IMR-90 (cell line): Measurements from ENCODE around the gene NWD2. TPM values are rescaled to one million over a fixed set of nuclear protein-coding genes. Genes with fewer than 3 reads are reported as not detected.

Experiments used
- ATAC-seq: fragments of 200-7000 bp; cut with Tn5 transposase; 2 replicates; pipeline ENCODE4 v1.9.1; 2020; ENCODE audit warnings: low read depth, mild to moderate bottlenecking, moderate library complexity
- BruUV-seq: library from RNA; stranded (reverse); fragments of 400-500 nt; replicated peaks from 2 replicates; lab custom pipeline; 2021; lab: Mats Ljungman, UMichigan
- CTCF ChIA-PET: fragments of 300-600 bp; formaldehyde crosslinking; extraction: SDS; loops from one replicate; lab custom pipeline; 2021; ENCODE audit warnings: antibody characterized with exemption; lab: Yijun Ruan, JAX
- POLR2A ChIA-PET: fragments of 300-600 bp; sonication (Branson Sonifier 250); formaldehyde crosslinking; loops from one replicate; lab custom pipeline; 2022; ENCODE audit warnings: antibody characterized with exemption; ENCODE audit not compliant: unreplicated experiment; lab: Charles Lee
- DNase-seq: peaks from one replicate; pipeline ENCODE4 v3.0.0; 2013
- H2AFZ ChIP-seq: replicated peaks from 2 replicates; pipeline ENCODE3; 2013; ENCODE audit warnings: low read length, mild to moderate bottlenecking; ENCODE audit not compliant: poor library complexity
- H2AK5ac ChIP-seq: 2 replicates; pipeline ENCODE4 v1.6.1; 2013; ENCODE audit warnings: low read depth, low read length, inconsistent platforms
- H2AK9ac ChIP-seq: replicated peaks from 2 replicates; pipeline ENCODE3; 2013; ENCODE audit warnings: mild to moderate bottlenecking, low read depth, low read length, moderate library complexity; ENCODE audit not compliant: poor library complexity
- H2BK120ac ChIP-seq: 2 replicates; pipeline ENCODE4 v1.6.1; 2013; ENCODE audit warnings: low read depth, low read length, inconsistent platforms
- H2BK15ac ChIP-seq: 3 replicates; pipeline ENCODE4 v1.6.1; 2013; ENCODE audit warnings: low read depth, low read length, inconsistent platforms
- H2BK20ac ChIP-seq: 2 replicates; pipeline ENCODE4 v1.6.1; 2013; ENCODE audit warnings: low read depth, mild to moderate bottlenecking, inconsistent platforms, low read length, moderate library complexity
- H2BK5ac ChIP-seq: 2 replicates; pipeline ENCODE4 v1.6.1; 2013; ENCODE audit warnings: mild to moderate bottlenecking, low read depth, low read length, inconsistent platforms; ENCODE audit not compliant: poor library complexity, severe bottlenecking
- H3K14ac ChIP-seq: replicated peaks from 2 replicates; pipeline ENCODE4 v1.6.1; 2013; ENCODE audit warnings: low read depth, low read length, inconsistent platforms
- H3K18ac ChIP-seq: 2 replicates; pipeline ENCODE4 v1.6.1; 2013; ENCODE audit warnings: low read depth, low read length, control low read depth
- H3K23ac ChIP-seq: 2 replicates; pipeline ENCODE4 v1.6.1; 2013; ENCODE audit warnings: low read depth, low read length, inconsistent platforms
- H3K27ac ChIP-seq: 2 replicates; pipeline ENCODE4 v1.5.1; 2013; ENCODE audit warnings: mild to moderate bottlenecking, control low read depth, low read length; ENCODE audit not compliant: insufficient read depth
- H3K27me3 ChIP-seq: 2 replicates; pipeline ENCODE4 v1.6.1; 2013; ENCODE audit warnings: low read length; ENCODE audit not compliant: control insufficient read depth, insufficient read depth
- H3K36me3 ChIP-seq: 2 replicates; pipeline ENCODE4 v1.6.1; 2013; ENCODE audit warnings: low read length, mixed read lengths; ENCODE audit not compliant: control insufficient read depth, insufficient read depth
- H3K4ac ChIP-seq: 2 replicates; pipeline ENCODE4 v1.6.1; 2013; ENCODE audit warnings: low read depth, low read length, inconsistent platforms
- H3K4me1 ChIP-seq: 2 replicates; pipeline ENCODE4 v1.6.1; 2013; ENCODE audit warnings: low read length, mixed read lengths; ENCODE audit not compliant: control insufficient read depth, insufficient read depth
- H3K4me2 ChIP-seq: 2 replicates; pipeline ENCODE4 v1.6.1; 2013; ENCODE audit warnings: low read depth, mild to moderate bottlenecking, control low read depth, low read length, moderate library complexity
- H3K4me3 ChIP-seq: 2 replicates; pipeline ENCODE4 v1.5.1; 2013; ENCODE audit warnings: low read depth, mild to moderate bottlenecking, control low read depth, low read length, moderate library complexity; ENCODE audit not compliant: insufficient read depth
- H3K56ac ChIP-seq: 2 replicates; pipeline ENCODE4 v1.6.1; 2013; ENCODE audit warnings: low read length, inconsistent platforms; ENCODE audit not compliant: insufficient read depth; ENCODE audit errors: extremely low read depth
- H3K79me1 ChIP-seq, 2 experiments: 2 replicates each; pipeline ENCODE4 v1.6.1; 2013; ENCODE audit warnings: low read length in 2 of 2, inconsistent platforms in 1 of 2, low read depth in 1 of 2
- H3K9ac ChIP-seq: 2 replicates; pipeline ENCODE4 v1.6.1; 2013; ENCODE audit warnings: low read depth, low read length, control low read depth
- H3K9me1 ChIP-seq: 2 replicates; pipeline ENCODE4 v1.6.1; 2013; ENCODE audit warnings: low read length, inconsistent platforms; ENCODE audit not compliant: insufficient read depth
- H3K9me3 ChIP-seq: 2 replicates; pipeline ENCODE4 v1.6.1; 2013; ENCODE audit warnings: low read length; ENCODE audit not compliant: control insufficient read depth, insufficient read depth
- H4K20me1 ChIP-seq: 2 replicates; pipeline ENCODE4 v1.6.1; 2013; ENCODE audit warnings: low read length, inconsistent platforms; ENCODE audit not compliant: insufficient read depth
- H4K5ac ChIP-seq: 2 replicates; pipeline ENCODE4 v1.6.1; 2013; ENCODE audit warnings: mild to moderate bottlenecking, low read depth, low read length, control low read depth
- H4K8ac ChIP-seq, 2 experiments: 2 replicates each; pipeline ENCODE4 v1.6.1; 2013; ENCODE audit warnings: low read depth in 2 of 2, low read length in 2 of 2, control low read depth in 1 of 2, inconsistent platforms in 1 of 2
- H4K91ac ChIP-seq: 2 replicates; pipeline ENCODE4 v1.6.1; 2013; ENCODE audit warnings: low read depth, low read length, inconsistent platforms; ENCODE audit not compliant: insufficient read depth
- BHLHE40 ChIP-seq: fragments of 150-350 bp; IDR thresholded peaks from 2 replicates; pipeline ENCODE4 v1.6.1; 2016; ENCODE audit warnings: mild to moderate bottlenecking, low read depth, low read length
- CEBPB ChIP-seq: IDR thresholded peaks from 2 replicates; pipeline ENCODE4 v1.6.1; 2012; ENCODE audit warnings: low read depth, low read length, improper control_type of control experiment
- CHD1 ChIP-seq: IDR thresholded peaks from 2 replicates; pipeline ENCODE4 v1.6.1; 2012; ENCODE audit warnings: low read depth, low read length, improper control_type of control experiment
- FOS ChIP-seq: fragments of 150-350 bp; IDR thresholded peaks from 2 replicates; pipeline ENCODE4 v1.6.1; 2016; ENCODE audit warnings: low read depth, low read length
- MAFK ChIP-seq: IDR thresholded peaks from 2 replicates; pipeline ENCODE4 v1.6.1; 2012; ENCODE audit warnings: low read depth, low read length, improper control_type of control experiment
- MAZ ChIP-seq: IDR thresholded peaks from 2 replicates; pipeline ENCODE4 v1.6.1; 2012; ENCODE audit warnings: low read depth, mild to moderate bottlenecking, low read length, improper control_type of control experiment, moderate library complexity, borderline replicate concordance
- MXI1 ChIP-seq: IDR thresholded peaks from 2 replicates; pipeline ENCODE4 v1.6.1; 2012; ENCODE audit warnings: low read depth, mild to moderate bottlenecking, low read length, moderate library complexity, borderline replicate concordance
- NFE2L2 ChIP-seq: fragments of 150-350 bp; IDR thresholded peaks from 2 replicates; pipeline ENCODE4 v1.6.1; 2016; ENCODE audit warnings: low read depth, mild to moderate bottlenecking, low read length
- POLR2A ChIP-seq: IDR thresholded peaks from 2 replicates; pipeline ENCODE4 v1.6.1; 2012; ENCODE audit warnings: mild to moderate bottlenecking, low read depth, low read length
- RAD21 ChIP-seq: IDR thresholded peaks from 2 replicates; pipeline ENCODE4 v1.6.1; 2012; ENCODE audit warnings: low read length, improper control_type of control experiment
- RCOR1 ChIP-seq: IDR thresholded peaks from 2 replicates; pipeline ENCODE4 v1.6.1; 2012; ENCODE audit warnings: mild to moderate bottlenecking, low read length, improper control_type of control experiment; ENCODE audit not compliant: insufficient replicate concordance
- RFX5 ChIP-seq: IDR thresholded peaks from 2 replicates; pipeline ENCODE4 v1.8.0; 2012; ENCODE audit warnings: low read depth, mild to moderate bottlenecking, low read length, moderate library complexity
- SMC3 ChIP-seq: fragments of 150-350 bp; IDR thresholded peaks from 2 replicates; pipeline ENCODE4 v1.6.1; 2016; ENCODE audit warnings: low read depth, mild to moderate bottlenecking, antibody characterized with exemption, low read length, moderate library complexity
- WGBS, 2 experiments: methylation state at CpG; one replicate each; pipeline versions ENCODE4 v1.1.5 to v1.1.7; 2013; ENCODE audit warnings: missing lambda C conversion rate in 2 of 2; ENCODE audit not compliant: insufficient read length in 1 of 2; ENCODE audit errors: extremely low coverage in 2 of 2; 5-methylcytosine and 5-hydroxymethylcytosine counted together
- dilution Hi-C: fragments of 300-500 bp; cut with HindIII; formaldehyde crosslinking; loops from one replicate; pipeline ENCODE4 v1.14.3; 2018; ENCODE audit warnings: low sequenced_read_pairs; ENCODE audit not compliant: unreplicated experiment
- in situ Hi-C: fragments of 300-500 bp; cut with MboI; formaldehyde crosslinking; loops from 3 replicates; pipeline ENCODE4 v1.14.3; 2019; ENCODE audit warnings: low sequenced_read_pairs, inconsistent platforms, mixed read lengths
- intact Hi-C: fragments of 100-400 bp; cut with micrococcal nuclease; formaldehyde crosslinking; loops from 2 replicates; pipeline ENCODE4 v1.10.0; 2022
- polyA plus RNA-seq, 3 experiments: library from polyadenylated mRNA; depleted of rRNA; stranded (reverse); fragments of >200 nt; gene quantifications; 2 replicates each; pipeline ENCODE4 v1.2.3, GENCODE V29; 2012; ENCODE audit warnings: low replicate concordance in 1 of 3
- total RNA-seq: library from RNA; depleted of rRNA; stranded (reverse); fragments of >200 nt; gene quantifications from 2 replicates; pipeline ENCODE4 v1.2.3, GENCODE V29; 2012
- TF ChIP-seq, protein P1 (sequence below): fragments of 150-350 bp; IDR thresholded peaks from 2 replicates; pipeline ENCODE4 v1.6.1; 2017; ENCODE audit warnings: mild to moderate bottlenecking, antibody characterized with exemption, low read length, low read depth
- TF ChIP-seq, protein P2 (sequence below): fragments of 150-350 bp; IDR thresholded peaks from 2 replicates; pipeline ENCODE4 v1.6.1; 2016; ENCODE audit warnings: low read depth, mild to moderate bottlenecking, low read length, moderate library complexity, borderline replicate concordance
- TF ChIP-seq, protein P3 (sequence below): conservative IDR thresholded peaks from 2 replicates; pipeline ENCODE4 v1.5.1; 2012; ENCODE audit warnings: mild to moderate bottlenecking, low read depth, low read length, improper control_type of control experiment

The NWD2 gene
- total and polyA plus RNA-seq, 2 of the 4 experiments (the other 2 are of a cell fraction), result not detected

DNA sequence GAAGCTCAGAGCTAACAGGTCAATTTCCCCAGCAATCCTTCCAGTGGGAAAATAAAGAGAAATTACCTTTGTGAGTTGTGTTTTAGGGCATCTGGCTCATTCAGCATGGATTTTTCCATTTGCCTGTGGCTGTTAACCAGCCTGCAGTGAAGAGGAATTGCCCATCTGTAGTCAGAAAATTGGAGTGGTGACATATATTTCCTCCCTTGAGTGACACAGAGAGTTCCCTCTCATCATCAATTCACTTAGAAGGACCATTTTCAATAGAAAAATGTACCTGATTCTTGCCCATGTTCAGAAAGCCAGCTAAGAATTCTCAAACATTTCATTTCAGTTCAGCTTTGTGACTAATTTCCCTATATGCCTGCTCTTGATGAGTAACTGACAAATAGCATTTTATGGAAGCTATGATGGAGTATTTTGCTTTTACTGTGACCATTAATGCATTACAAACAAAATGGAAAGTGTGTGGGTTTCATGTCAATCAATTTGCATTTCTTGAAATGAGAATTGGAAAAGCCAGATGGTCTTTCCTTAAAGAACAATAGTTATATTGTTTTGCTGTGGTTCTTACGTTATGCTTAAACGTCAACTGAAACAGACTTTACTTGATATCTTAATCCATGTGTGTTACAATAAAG, 155.8 kb downstream of the NWD2 start:
- no peaks in the 10 kb centered on the region for H3K79me1 ChIP-seq
- H3K4me2 ChIP-seq, result no peak overlapping the region
- CTCF ChIA-PET, result no interaction called here
- intact Hi-C loops, result no loop called here
- no peak overlapping the region for H3K4ac ChIP-seq
- TF ChIP-seq POLR2A (no peak), RCOR1 (no peak), NFE2L2 (no peak), MXI1 (no peak), CHD1 (no peak), MAFK (no peak), SMC3 (no peak), RFX5 (no peak), MAZ (no peak), CEBPB (no peak), BHLHE40 (no peak), RAD21 (no peak), FOS (no peak)
- TF ChIP-seq, protein P1, sequence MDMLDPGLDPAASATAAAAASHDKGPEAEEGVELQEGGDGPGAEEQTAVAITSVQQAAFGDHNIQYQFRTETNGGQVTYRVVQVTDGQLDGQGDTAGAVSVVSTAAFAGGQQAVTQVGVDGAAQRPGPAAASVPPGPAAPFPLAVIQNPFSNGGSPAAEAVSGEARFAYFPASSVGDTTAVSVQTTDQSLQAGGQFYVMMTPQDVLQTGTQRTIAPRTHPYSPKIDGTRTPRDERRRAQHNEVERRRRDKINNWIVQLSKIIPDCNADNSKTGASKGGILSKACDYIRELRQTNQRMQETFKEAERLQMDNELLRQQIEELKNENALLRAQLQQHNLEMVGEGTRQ, result no peak
- TF ChIP-seq, protein P2, sequence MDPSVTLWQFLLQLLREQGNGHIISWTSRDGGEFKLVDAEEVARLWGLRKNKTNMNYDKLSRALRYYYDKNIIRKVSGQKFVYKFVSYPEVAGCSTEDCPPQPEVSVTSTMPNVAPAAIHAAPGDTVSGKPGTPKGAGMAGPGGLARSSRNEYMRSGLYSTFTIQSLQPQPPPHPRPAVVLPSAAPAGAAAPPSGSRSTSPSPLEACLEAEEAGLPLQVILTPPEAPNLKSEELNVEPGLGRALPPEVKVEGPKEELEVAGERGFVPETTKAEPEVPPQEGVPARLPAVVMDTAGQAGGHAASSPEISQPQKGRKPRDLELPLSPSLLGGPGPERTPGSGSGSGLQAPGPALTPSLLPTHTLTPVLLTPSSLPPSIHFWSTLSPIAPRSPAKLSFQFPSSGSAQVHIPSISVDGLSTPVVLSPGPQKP, result no peak
- TF ChIP-seq, protein P3, sequence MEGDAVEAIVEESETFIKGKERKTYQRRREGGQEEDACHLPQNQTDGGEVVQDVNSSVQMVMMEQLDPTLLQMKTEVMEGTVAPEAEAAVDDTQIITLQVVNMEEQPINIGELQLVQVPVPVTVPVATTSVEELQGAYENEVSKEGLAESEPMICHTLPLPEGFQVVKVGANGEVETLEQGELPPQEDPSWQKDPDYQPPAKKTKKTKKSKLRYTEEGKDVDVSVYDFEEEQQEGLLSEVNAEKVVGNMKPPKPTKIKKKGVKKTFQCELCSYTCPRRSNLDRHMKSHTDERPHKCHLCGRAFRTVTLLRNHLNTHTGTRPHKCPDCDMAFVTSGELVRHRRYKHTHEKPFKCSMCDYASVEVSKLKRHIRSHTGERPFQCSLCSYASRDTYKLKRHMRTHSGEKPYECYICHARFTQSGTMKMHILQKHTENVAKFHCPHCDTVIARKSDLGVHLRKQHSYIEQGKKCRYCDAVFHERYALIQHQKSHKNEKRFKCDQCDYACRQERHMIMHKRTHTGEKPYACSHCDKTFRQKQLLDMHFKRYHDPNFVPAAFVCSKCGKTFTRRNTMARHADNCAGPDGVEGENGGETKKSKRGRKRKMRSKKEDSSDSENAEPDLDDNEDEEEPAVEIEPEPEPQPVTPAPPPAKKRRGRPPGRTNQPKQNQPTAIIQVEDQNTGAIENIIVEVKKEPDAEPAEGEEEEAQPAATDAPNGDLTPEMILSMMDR, result no peak
- in situ Hi-C loops, result no loop called here
- H3K23ac ChIP-seq, result no peak overlapping the region
- H2BK20ac ChIP-seq, result no peak overlapping the region
- H3K4me1 ChIP-seq, result no peaks in the 10 kb centered on the region
- H2AFZ ChIP-seq, result no peak overlapping the region
- no peaks in the 10 kb centered on the region for H4K20me1 ChIP-seq
- BruUV-seq, result no TSS peak
- no peak overlapping the region for H3K27ac ChIP-seq
- no CpG with 5 or more reads among the region's 2 CpGs for whole genome bisulfite sequencing, 2 experiments
- no peak overlapping the region for H2BK5ac ChIP-seq
- H4K5ac ChIP-seq, result no peak overlapping the region
- H3K18ac ChIP-seq, result no peak overlapping the region
- H4K8ac ChIP-seq, result no peak overlapping the region
- POLR2A ChIA-PET, result no interaction called here
- H3K9me3 ChIP-seq, result no peaks in the 10 kb centered on the region; the same call in 1 of the 2 replicates
- dilution Hi-C loops, result no loop called here
- no peaks in the 10 kb centered on the region for H3K36me3 ChIP-seq
- no peak overlapping the region for H2BK120ac ChIP-seq
- no peak overlapping the region for H3K14ac ChIP-seq
- DNase-seq (no peak), ATAC-seq (no peak)
- no peaks in the 10 kb centered on the region for H3K27me3 ChIP-seq
- H3K9ac ChIP-seq, result no peak overlapping the region
- no peak overlapping the region for H3K56ac ChIP-seq
- H2AK9ac ChIP-seq, result no peak overlapping the region
- no peaks in the 10 kb centered on the region for H3K9me1 ChIP-seq
- no peak overlapping the region for H4K91ac ChIP-seq
- H2AK5ac ChIP-seq, result no peak overlapping the region
- no peak overlapping the region for H3K4me3 ChIP-seq
- no peak overlapping the region for H2BK15ac ChIP-seq
